HFF-Myc (cell line): Measurements from ENCODE around the gene LUC7L2.
"Not testable (repeated sequence)": the region's sequence is repeated elsewhere in the genome, so short reads cannot be mapped to it uniquely, and the experiment has no call there.

Experiments used
- DNase-seq: peaks from one replicate; pipeline ENCODE4 v3.0.0-alpha.2; 2011; ENCODE audit warnings: low read depth; ENCODE audit errors: extremely low read depth
- H3K4me3 ChIP-seq: replicated peaks from 2 replicates; pipeline ENCODE4 v1.5.1; 2011; ENCODE audit warnings: low read depth, mild to moderate bottlenecking, control low read depth, low read length
- TF ChIP-seq, protein P1 (sequence below): IDR thresholded peaks from 2 replicates; pipeline ENCODE4 v1.5.1; 2012; ENCODE audit warnings: mild to moderate bottlenecking, low read depth, low read length, control low read depth; ENCODE audit errors: missing control alignments

The LUC7L2 gene

DNA sequence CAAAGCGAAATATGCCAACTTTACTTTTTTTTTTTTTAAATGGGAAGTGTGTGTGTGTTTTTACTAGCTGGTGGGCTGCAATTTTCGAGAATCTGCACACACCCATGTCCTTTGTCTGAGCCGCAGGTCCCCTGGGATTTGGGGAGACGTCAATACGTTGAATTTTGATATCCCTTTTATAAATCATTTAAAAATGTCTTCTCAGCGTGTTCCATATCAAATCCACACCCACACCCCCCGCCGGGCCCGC, 19.0 kb upstream of the LUC7L2 start:
- TF ChIP-seq, protein P1, sequence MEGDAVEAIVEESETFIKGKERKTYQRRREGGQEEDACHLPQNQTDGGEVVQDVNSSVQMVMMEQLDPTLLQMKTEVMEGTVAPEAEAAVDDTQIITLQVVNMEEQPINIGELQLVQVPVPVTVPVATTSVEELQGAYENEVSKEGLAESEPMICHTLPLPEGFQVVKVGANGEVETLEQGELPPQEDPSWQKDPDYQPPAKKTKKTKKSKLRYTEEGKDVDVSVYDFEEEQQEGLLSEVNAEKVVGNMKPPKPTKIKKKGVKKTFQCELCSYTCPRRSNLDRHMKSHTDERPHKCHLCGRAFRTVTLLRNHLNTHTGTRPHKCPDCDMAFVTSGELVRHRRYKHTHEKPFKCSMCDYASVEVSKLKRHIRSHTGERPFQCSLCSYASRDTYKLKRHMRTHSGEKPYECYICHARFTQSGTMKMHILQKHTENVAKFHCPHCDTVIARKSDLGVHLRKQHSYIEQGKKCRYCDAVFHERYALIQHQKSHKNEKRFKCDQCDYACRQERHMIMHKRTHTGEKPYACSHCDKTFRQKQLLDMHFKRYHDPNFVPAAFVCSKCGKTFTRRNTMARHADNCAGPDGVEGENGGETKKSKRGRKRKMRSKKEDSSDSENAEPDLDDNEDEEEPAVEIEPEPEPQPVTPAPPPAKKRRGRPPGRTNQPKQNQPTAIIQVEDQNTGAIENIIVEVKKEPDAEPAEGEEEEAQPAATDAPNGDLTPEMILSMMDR: no peak
- DNase-seq: no peak
- H3K4me3 ChIP-seq: peak overlapping the region; percentile 92

DNA sequence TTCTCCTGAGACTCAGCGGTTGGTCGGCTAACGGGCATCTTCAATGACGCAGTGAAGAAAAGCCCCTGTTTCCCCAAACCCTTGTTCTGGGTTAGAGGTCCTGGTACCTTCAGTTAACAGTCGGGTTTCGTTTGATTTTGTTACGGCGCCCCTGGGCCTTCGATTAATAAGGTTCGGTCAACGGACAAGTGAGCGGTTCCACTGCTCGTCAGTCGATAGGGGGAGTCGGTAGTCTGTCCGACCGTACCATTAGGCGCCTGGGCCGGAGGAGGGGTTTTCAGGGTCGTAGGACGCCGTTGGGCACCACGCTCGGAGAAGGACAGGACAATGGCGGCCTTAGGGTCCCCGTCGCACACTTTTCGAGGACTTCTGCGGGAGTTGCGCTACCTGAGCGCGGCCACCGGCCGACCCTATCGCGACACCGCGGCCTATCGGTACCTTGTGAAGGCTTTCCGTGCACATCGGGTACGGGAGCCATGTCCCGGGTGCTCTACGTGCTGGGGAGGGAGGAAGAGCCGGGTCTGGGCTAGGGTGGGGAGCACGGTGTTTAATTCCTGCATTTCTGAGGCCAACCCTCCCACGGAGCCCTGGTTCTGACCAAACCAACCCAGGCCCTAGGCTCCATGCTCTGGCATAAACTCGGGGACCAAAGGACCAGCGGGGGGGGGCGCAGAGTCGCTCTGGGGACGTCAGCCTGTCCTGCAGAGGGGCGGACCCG, 18.5 kb upstream of the LUC7L2 start, which contains the start of gene FMC1:
Gene FMC1, plus strand, starts transcription at position 280 of the 718 bp plus-strand sequence. Its CDS starts 48 bp downstream, at position 328.
- DNase-seq: peak; percentile 81
- TF ChIP-seq, protein P1: peak; percentile 19
- H3K4me3 ChIP-seq: peak within 1 kb of the TSS; percentile 92

DNA sequence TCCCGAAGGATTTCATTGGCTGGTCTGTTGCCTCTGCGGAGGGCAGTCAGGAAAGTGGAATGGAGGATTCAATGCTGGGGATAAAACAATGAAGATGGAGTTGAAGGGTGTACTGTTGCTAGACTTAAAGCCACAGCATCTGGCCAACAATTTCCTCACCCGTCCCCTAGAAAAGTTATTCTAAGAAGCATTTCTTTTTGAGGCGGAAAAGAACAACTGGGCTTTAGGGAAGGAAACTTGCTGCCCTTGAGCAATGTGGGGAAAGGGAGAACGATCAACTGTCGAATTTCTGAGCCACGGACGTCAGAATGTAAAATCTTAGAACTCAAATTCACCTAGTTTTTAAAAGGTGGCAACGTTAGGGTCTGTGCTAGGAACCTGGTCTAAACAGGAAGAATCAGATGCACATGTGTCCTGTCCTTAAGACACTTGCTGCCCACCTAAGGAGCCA, 17.9 kb upstream of the LUC7L2 start:
- peak overlapping the region; percentile 92 for H3K4me3 ChIP-seq
- TF ChIP-seq, protein P1: no peak

DNA sequence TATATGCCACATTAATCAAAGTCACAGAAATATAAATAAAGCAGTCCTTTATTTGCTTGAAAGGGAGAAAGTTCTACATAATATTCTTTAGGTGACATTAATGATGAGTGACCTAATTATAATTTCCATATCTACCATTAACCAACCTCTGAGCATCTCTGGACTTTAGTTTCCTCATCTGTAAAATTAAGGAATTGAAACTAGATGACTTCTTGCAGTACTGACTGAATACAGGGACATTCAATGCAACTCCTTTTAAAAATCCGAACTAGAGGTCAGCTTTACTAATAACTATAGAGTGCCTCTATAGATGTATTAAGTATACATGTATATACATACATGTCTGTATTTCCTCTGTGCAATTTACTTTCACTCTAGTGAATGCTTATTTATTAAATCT, 14.7 kb upstream of the LUC7L2 start:
- TF ChIP-seq, protein P1: no peak
- no peak for DNase-seq
- no peak overlapping the region for H3K4me3 ChIP-seq

More for the DNA sequence above, 17.9 kb upstream of the LUC7L2 start:
- no peak for DNase-seq

DNA sequence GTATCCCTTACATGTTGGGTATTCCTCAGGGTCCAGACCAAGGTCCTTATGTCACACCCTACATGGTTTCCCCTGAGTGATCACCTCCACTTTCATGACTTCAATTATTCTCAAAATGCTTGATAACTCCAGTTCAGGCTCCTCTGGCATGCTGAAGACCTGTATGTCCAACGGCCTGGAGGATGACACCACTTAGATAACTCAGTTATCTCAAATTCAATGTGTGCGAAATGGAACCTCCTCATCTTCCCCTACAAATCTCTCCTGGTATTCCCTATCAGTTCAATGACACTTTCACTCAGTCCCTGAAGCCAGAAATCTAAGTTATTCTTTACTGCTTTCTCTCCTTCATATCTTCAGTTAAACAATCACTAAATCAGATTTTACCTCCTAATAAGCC, 8.7 kb upstream of the LUC7L2 start:
- H3K4me3 ChIP-seq: no peak overlapping the region
- DNase-seq: no peak
- TF ChIP-seq, protein P1: no peak

DNA sequence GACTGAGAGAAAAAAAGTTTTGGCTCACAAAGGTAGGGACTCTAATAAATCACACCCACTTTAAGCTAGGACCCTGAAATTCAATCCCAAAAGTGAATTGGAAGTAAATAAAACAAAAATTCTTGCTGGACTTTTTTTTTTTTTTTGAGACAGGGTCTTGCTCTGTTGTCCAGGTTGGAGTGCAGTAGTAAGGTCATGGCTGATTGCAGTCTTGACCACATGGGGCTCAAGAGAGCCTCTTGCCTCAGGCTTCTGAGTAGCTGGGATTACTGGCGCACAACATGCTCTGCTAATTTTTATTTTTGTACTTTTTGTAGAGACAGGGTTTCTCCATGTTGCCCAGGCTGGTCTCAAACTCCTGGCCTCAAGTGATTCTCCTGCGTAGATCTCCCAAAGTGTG, 5.0 kb upstream of the LUC7L2 start:
- no peak for DNase-seq
- TF ChIP-seq, protein P1: no peak
- H3K4me3 ChIP-seq: no peak overlapping the region

DNA sequence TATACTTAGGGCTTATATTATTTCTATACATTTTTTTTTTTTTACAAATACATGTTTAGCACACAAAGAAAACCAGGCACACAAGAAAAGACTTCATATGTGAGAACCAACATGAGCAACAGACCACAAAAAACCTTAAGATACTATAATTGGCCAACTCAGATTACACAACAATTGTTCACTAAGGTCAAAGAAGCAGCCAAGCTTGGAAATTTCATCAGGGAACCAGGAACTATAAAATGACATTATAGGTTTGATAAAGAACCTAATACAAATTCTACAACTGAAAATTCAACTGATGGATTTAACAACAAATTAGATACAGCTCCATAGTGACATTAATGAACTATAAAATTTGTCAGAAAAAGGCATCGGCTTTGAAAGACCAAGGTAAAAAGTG, 4.4 kb upstream of the LUC7L2 start:
- no peak overlapping the region for H3K4me3 ChIP-seq
- no peak for DNase-seq
- TF ChIP-seq, protein P1: no peak

DNA sequence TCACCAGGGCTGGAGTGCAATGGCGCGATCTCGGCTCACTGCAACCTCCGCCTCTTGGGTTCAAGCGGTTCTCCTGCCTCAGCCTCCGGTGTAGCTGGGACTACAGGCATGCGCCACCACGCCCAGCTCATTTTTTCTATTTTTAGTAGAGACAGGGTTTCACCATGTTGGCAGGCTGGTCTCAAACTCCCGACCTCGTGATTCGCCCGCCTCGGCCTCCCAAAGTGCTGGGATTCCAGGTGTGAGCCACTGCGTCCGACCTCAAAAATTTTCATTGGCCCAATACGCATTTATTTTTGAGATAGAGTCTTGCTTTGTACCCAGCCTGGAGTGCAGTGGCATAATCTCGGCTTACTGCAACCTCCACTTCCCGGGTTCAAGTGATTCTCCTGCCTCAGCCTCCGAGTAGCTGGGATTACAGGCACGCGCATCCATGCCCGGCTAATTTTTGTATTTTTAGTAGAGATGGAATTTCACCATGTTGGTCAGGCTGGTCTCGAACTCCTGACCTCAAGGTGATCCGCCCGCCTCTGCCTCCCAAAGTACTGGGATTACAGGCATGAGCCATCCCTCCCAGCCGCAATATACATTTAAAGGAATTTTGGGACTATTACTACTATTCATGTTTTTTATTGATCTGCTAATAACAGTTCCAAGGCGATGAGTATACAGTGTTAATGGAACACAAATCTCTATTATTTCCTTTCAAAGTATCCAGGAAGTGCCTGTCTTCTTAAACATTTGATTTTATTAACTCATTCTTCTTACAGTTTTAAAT, 1.8 kb upstream of the LUC7L2 start:
- not testable (repeated sequence) for DNase-seq
- peak overlapping the region; percentile 82 for H3K4me3 ChIP-seq
